ACC112 (cell line): ENCODE results near the gene STX8.

ENCODE experiments used
- H2AFZ ChIP-seq: fragments of 200-600 bp; sonication (generic); one replicate; pipeline ENCODE4 v1.6.0; 2017; ENCODE audit warnings: antibody characterized with exemption, low read length; ENCODE audit not compliant: unreplicated experiment
- H3K27ac ChIP-seq: fragments of 200-600 bp; sonication (generic); 2 replicates; pipeline ENCODE4 v1.5.1; 2014; ENCODE audit warnings: low read depth, mild to moderate bottlenecking, antibody characterized with exemption, low read length, moderate library complexity
- H3K27me3 ChIP-seq: fragments of 200-600 bp; sonication (generic); 2 replicates; pipeline ENCODE4 v1.6.1; 2014; ENCODE audit warnings: mild to moderate bottlenecking, antibody characterized with exemption, low read length, moderate library complexity, mixed read lengths; ENCODE audit not compliant: insufficient read depth
- H3K36me3 ChIP-seq: fragments of 200-600 bp; sonication (generic); 2 replicates; pipeline ENCODE4 v1.6.1; 2016; ENCODE audit warnings: mild to moderate bottlenecking, antibody characterized with exemption, low read length, moderate library complexity, mixed read lengths; ENCODE audit not compliant: insufficient read depth
- H3K4me1 ChIP-seq: fragments of 200-600 bp; sonication (generic); one replicate; pipeline ENCODE4 v1.6.1; 2016; ENCODE audit warnings: low read length, mixed read lengths; ENCODE audit not compliant: insufficient read depth, unreplicated experiment, control insufficient read depth
- H3K4me3 ChIP-seq: fragments of 200-600 bp; sonication (generic); 2 replicates; pipeline ENCODE4 v1.5.1; 2014; ENCODE audit warnings: mild to moderate bottlenecking, low read depth, low read length
- H3K79me2 ChIP-seq: fragments of 200-600 bp; sonication (generic); one replicate; pipeline ENCODE4 v1.6.0; 2016; ENCODE audit warnings: low read length; ENCODE audit not compliant: control insufficient read depth, unreplicated experiment, insufficient read depth

The STX8 gene

GRCh38 chr17:9308069-9308468, 267.6 kb downstream of the STX8 start:
- Histone ChIP-seq H3K27me3 (no peaks in the 10 kb centered on the region), H3K79me2 (no peaks in the 10 kb centered on the region), H3K36me3 (no peaks in the 10 kb centered on the region), H2AFZ (no peak overlapping the region), H3K4me1 (peaks cover 8% of the 10 kb centered on the region), H3K27ac (no peak overlapping the region), H3K4me3 (no peak overlapping the region)

GRCh38 chr17:9307313-9307998, 268.2 kb downstream of the STX8 start:
- no peaks in the 10 kb centered on the region for H3K79me2 ChIP-seq
- no peak overlapping the region for H3K27ac ChIP-seq

GRCh38 chr17:9306086-9306485, 269.5 kb downstream of the STX8 start:
- no peak overlapping the region for H2AFZ ChIP-seq
- H3K4me1 ChIP-seq: peaks cover 8% of the 10 kb centered on the region
- no peak overlapping the region for H3K27ac ChIP-seq
- H3K27me3 ChIP-seq: no peaks in the 10 kb centered on the region
- H3K79me2 ChIP-seq: no peaks in the 10 kb centered on the region
- no peak overlapping the region for H3K4me3 ChIP-seq
- no peaks in the 10 kb centered on the region for H3K36me3 ChIP-seq

More at GRCh38 chr17:9307313-9307998, 268.2 kb downstream of the STX8 start:
- H3K27me3 ChIP-seq: no peaks in the 10 kb centered on the region
- H3K36me3 ChIP-seq: no peaks in the 10 kb centered on the region
- no peak overlapping the region for H3K4me3 ChIP-seq
- H2AFZ ChIP-seq: no peak overlapping the region
- peaks cover 8% of the 10 kb centered on the region for H3K4me1 ChIP-seq

- Histone ChIP-seq H3K27ac (no peak overlapping the region), H3K36me3 (no peaks in the 10 kb centered on the region)
Observed at GRCh38 chr17:9299695-9300094, 275.9 kb downstream of the STX8 start.

GRCh38 chr17:9298776-9299295, 276.8 kb downstream of the STX8 start:
- no peak overlapping the region for H3K4me3 ChIP-seq
- no peak overlapping the region for H2AFZ ChIP-seq
- H3K4me1 ChIP-seq: no peaks in the 10 kb centered on the region
- no peaks in the 10 kb centered on the region for H3K79me2 ChIP-seq
- H3K27ac ChIP-seq: no peak overlapping the region
- H3K27me3 ChIP-seq: no peaks in the 10 kb centered on the region
- no peaks in the 10 kb centered on the region for H3K36me3 ChIP-seq

More at GRCh38 chr17:9299695-9300094, 275.9 kb downstream of the STX8 start:
- Histone ChIP-seq H3K79me2 (no peaks in the 10 kb centered on the region), H3K4me1 (no peaks in the 10 kb centered on the region), H2AFZ (no peak overlapping the region), H3K4me3 (no peak overlapping the region), H3K27me3 (no peaks in the 10 kb centered on the region)

GRCh38 chr17:9298135-9298534, 277.5 kb downstream of the STX8 start:
- H2AFZ ChIP-seq: no peak overlapping the region
- H3K4me3 ChIP-seq: no peak overlapping the region
- no peaks in the 10 kb centered on the region for H3K4me1 ChIP-seq
- H3K27ac ChIP-seq: no peak overlapping the region
- no peaks in the 10 kb centered on the region for H3K79me2 ChIP-seq
- H3K36me3 ChIP-seq: no peaks in the 10 kb centered on the region
- H3K27me3 ChIP-seq: no peaks in the 10 kb centered on the region

- Histone ChIP-seq H3K27me3 (no peaks in the 10 kb centered on the region), H3K4me3 (no peak overlapping the region), H2AFZ (no peak overlapping the region), H3K36me3 (no peaks in the 10 kb centered on the region), H3K79me2 (no peaks in the 10 kb centered on the region), H3K4me1 (peaks cover 5% of the 10 kb centered on the region), H3K27ac (no peak overlapping the region)
Observed at GRCh38 chr17:9294661-9295210, 280.9 kb downstream of the STX8 start.

GRCh38 chr17:9292561-9292941, 283.1 kb downstream of the STX8 start:
- Histone ChIP-seq H3K27ac (no peak overlapping the region), H3K79me2 (no peaks in the 10 kb centered on the region), H3K27me3 (no peaks in the 10 kb centered on the region), H3K4me3 (no peak overlapping the region), H3K36me3 (no peaks in the 10 kb centered on the region), H2AFZ (no peak overlapping the region), H3K4me1 (peaks cover 9% of the 10 kb centered on the region)

GRCh38 chr17:9291912-9292560, 283.6 kb downstream of the STX8 start:
- Histone ChIP-seq H3K27ac (no peak overlapping the region), H3K4me1 (peaks cover 9% of the 10 kb centered on the region), H2AFZ (no peak overlapping the region), H3K4me3 (no peak overlapping the region), H3K27me3 (no peaks in the 10 kb centered on the region), H3K79me2 (no peaks in the 10 kb centered on the region), H3K36me3 (no peaks in the 10 kb centered on the region)

GRCh38 chr17:9290226-9290613, 285.4 kb downstream of the STX8 start:
- no peaks in the 10 kb centered on the region for H3K79me2 ChIP-seq
- H3K4me3 ChIP-seq: no peak overlapping the region
- no peak overlapping the region for H3K27ac ChIP-seq
- no peak overlapping the region for H2AFZ ChIP-seq
- H3K36me3 ChIP-seq: no peaks in the 10 kb centered on the region
- H3K4me1 ChIP-seq: peaks cover 9% of the 10 kb centered on the region
- H3K27me3 ChIP-seq: no peaks in the 10 kb centered on the region

GRCh38 chr17:9287306-9287705, 288.3 kb downstream of the STX8 start:
- Histone ChIP-seq H3K27me3 (no peaks in the 10 kb centered on the region), H3K27ac (no peak overlapping the region), H3K4me1 (peaks cover 9% of the 10 kb centered on the region), H3K4me3 (no peak overlapping the region), H3K36me3 (no peaks in the 10 kb centered on the region), H3K79me2 (no peaks in the 10 kb centered on the region), H2AFZ (no peak overlapping the region)
